Ectodermal cell (in vitro differentiated cells): Measurements from ENCODE around the gene C1QTNF3.
"Not testable (repeated sequence)": the region's sequence is repeated elsewhere in the genome, so short reads cannot be mapped to it uniquely, and the experiment has no call there.

Source experiments
- H3K27ac ChIP-seq: 2 replicates; pipeline ENCODE4 v1.7.0; 2013; ENCODE audit warnings: mild to moderate bottlenecking, low read depth, low read length; ENCODE audit not compliant: insufficient read depth, poor library complexity, severe bottlenecking
- H3K27me3 ChIP-seq: 2 replicates; pipeline ENCODE4 v1.7.0; 2013; ENCODE audit warnings: mild to moderate bottlenecking, low read length; ENCODE audit not compliant: insufficient read depth, control insufficient read depth, poor library complexity, severe bottlenecking
- H3K36me3 ChIP-seq: one replicate; pipeline ENCODE4 v1.7.0; 2013; ENCODE audit warnings: low read length; ENCODE audit not compliant: control insufficient read depth, insufficient read depth
- H3K4me1 ChIP-seq: one replicate; pipeline ENCODE4 v1.7.0; 2013; ENCODE audit warnings: low read length; ENCODE audit not compliant: control insufficient read depth, insufficient read depth
- H3K4me3 ChIP-seq: 2 replicates; pipeline ENCODE4 v1.7.0; 2013; ENCODE audit warnings: low read depth, low read length, control low read depth; ENCODE audit not compliant: insufficient read depth
- H3K9me3 ChIP-seq: 2 replicates; pipeline ENCODE4 v1.7.0; 2013; ENCODE audit warnings: mild to moderate bottlenecking, low read length, moderate library complexity; ENCODE audit not compliant: control insufficient read depth
- WGBS, 2 experiments: methylation state at CpG; one replicate each; pipeline ENCODE4 v1.1.7; 2013; ENCODE audit warnings: missing lambda C conversion rate in 2 of 2; 5-methylcytosine and 5-hydroxymethylcytosine counted together

C1QTNF3 gene

GRCh38 chr5:34012791-34013190 lies 30.2 kb downstream of the C1QTNF3 start:
- no peak overlapping the region for H3K27ac ChIP-seq
- no peak overlapping the region for H3K4me3 ChIP-seq
- peaks cover 3% of the 10 kb centered on the region for H3K4me1 ChIP-seq

GRCh38 chr5:34011536-34011935 lies 31.5 kb downstream of the C1QTNF3 start:
- Histone ChIP-seq H3K36me3 (no peaks in the 10 kb centered on the region), H3K27ac (no peak overlapping the region), H3K27me3 (no peaks in the 10 kb centered on the region), H3K4me1 (peaks cover 7% of the 10 kb centered on the region), H3K4me3 (no peak overlapping the region), H3K9me3 (no peaks in the 10 kb centered on the region)
- WGBS, 2 experiments = 93 to 96% methylated on average over 2 to 3 of the region's 4 CpGs

More at GRCh38 chr5:34012791-34013190, 30.2 kb downstream of the C1QTNF3 start:
- no peaks in the 10 kb centered on the region for H3K36me3 ChIP-seq
- no peaks in the 10 kb centered on the region for H3K27me3 ChIP-seq
- no peaks in the 10 kb centered on the region for H3K9me3 ChIP-seq

GRCh38 chr5:34010146-34010545 lies 32.9 kb downstream of the C1QTNF3 start:
- H3K4me3 ChIP-seq, H3K27ac ChIP-seq, H3K27me3 ChIP-seq, H3K4me1 ChIP-seq, H3K9me3 ChIP-seq, H3K36me3 ChIP-seq: not testable (repeated sequence)
- 87 to 93% methylated on average over 2 of the region's 2 CpGs for WGBS, 2 experiments

- Histone ChIP-seq H3K36me3 (peaks cover under 1% of the 10 kb centered on the region), H3K4me1 (peaks cover 8% of the 10 kb centered on the region), H3K4me3 (no peak overlapping the region), H3K9me3 (no peaks in the 10 kb centered on the region), H3K27ac (no peak overlapping the region), H3K27me3 (no peaks in the 10 kb centered on the region)
- 93 to 100% methylated on average over 1 of the region's 1 CpG for WGBS, 2 experiments
These were observed 33.4 kb downstream of the C1QTNF3 start for GRCh38 chr5:34009610-34010009.

- Histone ChIP-seq H3K9me3 (no peaks in the 10 kb centered on the region), H3K27ac (peak overlapping the region; percentile 94), H3K4me1 (peaks cover 8% of the 10 kb centered on the region), H3K27me3 (no peaks in the 10 kb centered on the region), H3K36me3 (peaks cover 4% of the 10 kb centered on the region), H3K4me3 (peak overlapping the region; percentile 78)
- 64 to 81% methylated on average over 1 of the region's 1 CpG for WGBS, 2 experiments
These were observed 34.2 kb downstream of the C1QTNF3 start for GRCh38 chr5:34008802-34009201.

- peak within 1 kb of the TSS; percentile 78 for H3K4me3 ChIP-seq
- no peaks in the 10 kb centered on the region for H3K27me3 ChIP-seq
- WGBS, 2 experiments = 0 to 1% methylated on average over 73 to 75 of the region's 76 CpGs
- H3K36me3 ChIP-seq = peaks cover 4% of the 10 kb centered on the region
- H3K9me3 ChIP-seq = no peaks in the 10 kb centered on the region
- peak within 1 kb of the TSS; percentile 94 for H3K27ac ChIP-seq
- peaks cover 9% of the 10 kb centered on the region for H3K4me1 ChIP-seq
These were observed 35.1 kb downstream of the C1QTNF3 start, which contains the start of gene AMACR for GRCh38 chr5:34007621-34008600. AMACR (minus strand) TSS chr5:34008050; CDS start chr5:34008019, 31 bp downstream.

- Histone ChIP-seq H3K27ac (peak overlapping the region; percentile 94), H3K36me3 (peaks cover 4% of the 10 kb centered on the region), H3K9me3 (no peaks in the 10 kb centered on the region), H3K4me1 (peaks cover 12% of the 10 kb centered on the region), H3K4me3 (peak overlapping the region; percentile 78), H3K27me3 (no peaks in the 10 kb centered on the region)
- 28% methylated on average over 11 of the region's 11 CpGs for WGBS, 2 experiments
These were observed 35.8 kb downstream of the C1QTNF3 start for GRCh38 chr5:34007201-34007620.

- no peak overlapping the region for H3K4me3 ChIP-seq
- H3K9me3 ChIP-seq = no peaks in the 10 kb centered on the region
- 93 to 96% methylated on average over 3 to 4 of the region's 4 CpGs for WGBS, 2 experiments
- no peaks in the 10 kb centered on the region for H3K27me3 ChIP-seq
- H3K27ac ChIP-seq = no peak overlapping the region
- peaks cover 4% of the 10 kb centered on the region for H3K36me3 ChIP-seq
- peaks cover 16% of the 10 kb centered on the region for H3K4me1 ChIP-seq
These were observed 37.3 kb downstream of the C1QTNF3 start for GRCh38 chr5:34005681-34006080.

GRCh38 chr5:34005211-34005610 lies 37.8 kb downstream of the C1QTNF3 start:
- 97 to 98% methylated on average over 4 of the region's 4 CpGs for WGBS, 2 experiments
- Histone ChIP-seq H3K27me3 (no peaks in the 10 kb centered on the region), H3K27ac (no peak overlapping the region), H3K4me3 (no peak overlapping the region), H3K9me3 (no peaks in the 10 kb centered on the region), H3K36me3 (peaks cover 4% of the 10 kb centered on the region), H3K4me1 (peaks cover 16% of the 10 kb centered on the region)

GRCh38 chr5:34003941-34004340 lies 39.1 kb downstream of the C1QTNF3 start:
- 96 to 98% methylated on average over 4 of the region's 4 CpGs for WGBS, 2 experiments
- peaks cover 4% of the 10 kb centered on the region for H3K36me3 ChIP-seq
- no peaks in the 10 kb centered on the region for H3K9me3 ChIP-seq
- no peak overlapping the region for H3K4me3 ChIP-seq
- no peak overlapping the region for H3K27ac ChIP-seq
- peaks cover 15% of the 10 kb centered on the region for H3K4me1 ChIP-seq
- no peaks in the 10 kb centered on the region for H3K27me3 ChIP-seq
